H1 (cell line): ENCODE results near the gene ATP5PB. TPM values are rescaled to one million over a fixed set of nuclear protein-coding genes. Genes with fewer than 3 reads are reported as not detected.

Source experiments
- CTCF ChIA-PET: fragments of 300-600 bp; sonication (Branson Sonifier 250); formaldehyde crosslinking; loops from one replicate; lab custom pipeline; 2021; ENCODE audit not compliant: partially characterized antibody; lab: Charles Lee
- POLR2A ChIA-PET: fragments of 300-600 bp; sonication (Branson Sonifier 250); formaldehyde crosslinking; loops from one replicate; lab custom pipeline; 2021; ENCODE audit warnings: inconsistent platforms; ENCODE audit not compliant: partially characterized antibody; lab: Charles Lee
- DNase-seq, 2 experiments: peaks; one replicate each; pipeline versions ENCODE4 v3.0.0 to v3.0.0-alpha.2; 2010 to 2022; ENCODE audit warnings: low spot score in 2 of 2, low read depth in 1 of 2, mixed read lengths in 1 of 2
- FAIRE-seq: peaks from 2 replicates; lab custom pipeline; 2011; peaks lifted over from hg19 to GRCh38; lab: Jason Lieb, UNC
- H2AFZ ChIP-seq: 2 replicates; pipeline ENCODE4 v1.8.1; 2012; ENCODE audit warnings: low read length, inconsistent platforms
- H2AK5ac ChIP-seq: 2 replicates; pipeline ENCODE4 v1.6.1; 2013; ENCODE audit warnings: low read depth, low read length
- H2BK120ac ChIP-seq: replicated peaks from 2 replicates; pipeline ENCODE3; 2013; ENCODE audit warnings: low read depth, low read length, inconsistent platforms
- H2BK12ac ChIP-seq: 2 replicates; pipeline ENCODE4 v1.6.1; 2013; ENCODE audit warnings: low read depth, low read length
- H2BK15ac ChIP-seq: 2 replicates; pipeline ENCODE4 v1.6.1; 2013; ENCODE audit warnings: low read length
- H2BK20ac ChIP-seq: 2 replicates; pipeline ENCODE4 v1.6.1; 2013; ENCODE audit warnings: low read length
- H2BK5ac ChIP-seq: 2 replicates; pipeline ENCODE4 v1.6.1; 2013; ENCODE audit warnings: low read depth, low read length
- H3K14ac ChIP-seq: 2 replicates; pipeline ENCODE4 v1.6.1; 2013; ENCODE audit warnings: inconsistent platforms; ENCODE audit not compliant: insufficient read length
- H3K18ac ChIP-seq: 2 replicates; pipeline ENCODE4 v1.6.1; 2013; ENCODE audit warnings: low read length; ENCODE audit errors: extremely low read depth
- H3K23ac ChIP-seq: 2 replicates; pipeline ENCODE4 v1.6.1; 2013; ENCODE audit warnings: inconsistent platforms; ENCODE audit not compliant: insufficient read length
- H3K23me2 ChIP-seq: 2 replicates; pipeline ENCODE4 v1.6.1; 2013; ENCODE audit warnings: low read depth, low read length
- H3K27ac ChIP-seq: 2 replicates; pipeline ENCODE4 v1.6.1; 2011; ENCODE audit warnings: low read depth, low read length, inconsistent platforms
- H3K27me3 ChIP-seq, 4 experiments: replicated peaks in 1 of 4; 1 replicate in 1 of 4; 2 replicates in 3 of 4; pipeline versions ENCODE4 v1.6.1 to v1.8.1; 2011 to 2013; ENCODE audit warnings: low read length in 3 of 4, mild to moderate bottlenecking in 3 of 4, inconsistent platforms in 2 of 4, mixed read lengths in 2 of 4, moderate library complexity in 1 of 4; ENCODE audit not compliant: control insufficient read depth in 3 of 4, insufficient read depth in 3 of 4; ENCODE audit errors: extremely low read depth in 1 of 4
- H3K36me3 ChIP-seq, 4 experiments: 2 replicates each; pipeline versions ENCODE4 v1.6.1 to v1.8.1; 2011 to 2013; ENCODE audit warnings: mild to moderate bottlenecking in 4 of 4, low read length in 3 of 4, moderate library complexity in 2 of 4, control low read depth in 1 of 4, inconsistent platforms in 1 of 4; ENCODE audit not compliant: insufficient read depth in 4 of 4, control insufficient read depth in 2 of 4
- H3K4ac ChIP-seq: replicated peaks from 2 replicates; pipeline ENCODE3; 2013; ENCODE audit warnings: low read length, low read depth, mixed read lengths, inconsistent platforms; ENCODE audit not compliant: insufficient read length
- H3K4me1 ChIP-seq, 4 experiments: replicated peaks in 1 of 4; 1 replicate in 1 of 4; 2 replicates in 3 of 4; pipeline versions ENCODE4 v1.6.1 to v1.8.1; 2011 to 2013; ENCODE audit warnings: low read length in 3 of 4, inconsistent platforms in 2 of 4, mixed read lengths in 1 of 4; ENCODE audit not compliant: insufficient read depth in 4 of 4, control insufficient read depth in 3 of 4
- H3K4me2 ChIP-seq, 2 experiments: 2 replicates each; pipeline versions ENCODE4 v1.6.1 to v1.8.1; 2011 to 2013; ENCODE audit warnings: low read depth in 2 of 2, low read length in 2 of 2, control low read depth in 1 of 2, inconsistent platforms in 1 of 2, mild to moderate bottlenecking in 1 of 2; ENCODE audit not compliant: insufficient read depth in 1 of 2
- H3K4me3 ChIP-seq, 4 experiments: fragments of 200-600, 300-600 bp in 1 of 4; sonication (generic), shearing (Covaris generic), sonication (Bioruptor Twin) in 1 of 4; 2 replicates each; pipeline versions ENCODE4 v1.5.1 to v1.8.1; 2011 to 2016; ENCODE audit warnings: low read length in 4 of 4, low read depth in 3 of 4, control low read depth in 2 of 4, inconsistent platforms in 2 of 4, mild to moderate bottlenecking in 2 of 4, mixed read lengths in 1 of 4, moderate library complexity in 1 of 4; ENCODE audit not compliant: insufficient read depth in 2 of 4; ENCODE audit errors: extremely low read depth in 1 of 4
- H3K56ac ChIP-seq: replicated peaks from 2 replicates; pipeline ENCODE3; 2013; ENCODE audit warnings: low read depth, mild to moderate bottlenecking, mixed read lengths, low read length, inconsistent platforms; ENCODE audit not compliant: insufficient read length
- H3K79me1 ChIP-seq: 2 replicates; pipeline ENCODE4 v1.6.1; 2013; ENCODE audit warnings: low read depth, low read length, control low read depth
- H3K79me2 ChIP-seq, 2 experiments: 2 replicates each; pipeline versions ENCODE4 v1.6.1 to v1.8.1; 2012 to 2013; ENCODE audit warnings: low read length in 2 of 2, mild to moderate bottlenecking in 2 of 2, inconsistent platforms in 1 of 2; ENCODE audit not compliant: insufficient read depth in 2 of 2, control insufficient read depth in 1 of 2
- H3K9ac ChIP-seq, 4 experiments: replicated peaks in 1 of 4; 1 replicate in 1 of 4; 2 replicates in 3 of 4; pipeline versions ENCODE4 v1.6.1 to v1.8.1; 2011 to 2013; ENCODE audit warnings: low read depth in 3 of 4, low read length in 3 of 4, control low read depth in 2 of 4, mild to moderate bottlenecking in 2 of 4, moderate library complexity in 2 of 4, inconsistent platforms in 1 of 4; ENCODE audit errors: extremely low read depth in 1 of 4
- H3K9me3 ChIP-seq, 2 experiments: 2 replicates each; pipeline versions ENCODE4 v1.6.1 to v1.8.1; 2012 to 2013; ENCODE audit warnings: mild to moderate bottlenecking in 2 of 2, moderate library complexity in 2 of 2, control low read depth in 1 of 2, inconsistent platforms in 1 of 2, low read depth in 1 of 2, low read length in 1 of 2, mixed read lengths in 1 of 2; ENCODE audit not compliant: insufficient read depth in 2 of 2
- H4K20me1 ChIP-seq, 2 experiments: replicated peaks in 1 of 2; 2 replicates each; pipeline versions ENCODE3 to v1.8.1; 2011 to 2013; ENCODE audit warnings: inconsistent platforms in 2 of 2, low read length in 2 of 2, mild to moderate bottlenecking in 1 of 2; ENCODE audit not compliant: insufficient read depth in 2 of 2, control insufficient read depth in 1 of 2
- H4K5ac ChIP-seq: 2 replicates; pipeline ENCODE4 v1.6.1; 2013; ENCODE audit warnings: low read length, low read depth, mixed read lengths, inconsistent platforms; ENCODE audit not compliant: insufficient read length
- H4K8ac ChIP-seq: 2 replicates; pipeline ENCODE4 v1.8.0; 2013; ENCODE audit warnings: mild to moderate bottlenecking, moderate library complexity, low read length, inconsistent platforms; ENCODE audit not compliant: insufficient read depth; ENCODE audit errors: extremely low read depth
- H4K91ac ChIP-seq: replicated peaks from 2 replicates; pipeline ENCODE3; 2013; ENCODE audit warnings: low read length, mixed read lengths, inconsistent platforms; ENCODE audit not compliant: insufficient read length
- CREB1 ChIP-seq: IDR thresholded peaks from 2 replicates; pipeline ENCODE4 v1.6.1; 2012; ENCODE audit warnings: inconsistent platforms
- GTF2F1 ChIP-seq: IDR thresholded peaks from 2 replicates; pipeline ENCODE4 v1.6.1; 2012; ENCODE audit warnings: low read depth, low read length, improper control_type of control experiment, borderline replicate concordance
- PHF8 ChIP-seq: fragments of 200-600 bp; sonication (generic); conservative IDR thresholded peaks from 2 replicates; pipeline ENCODE4 v1.7.1; 2012; ENCODE audit warnings: low read depth, mild to moderate bottlenecking, inconsistent platforms, low read length, moderate library complexity
- SRF ChIP-seq: IDR thresholded peaks from 2 replicates; pipeline ENCODE4 v1.6.1; 2011; ENCODE audit warnings: mild to moderate bottlenecking, low read depth, low read length, moderate library complexity
- TAF1 ChIP-seq: IDR thresholded peaks from 2 replicates; pipeline ENCODE4 v1.6.1; 2011; ENCODE audit warnings: mild to moderate bottlenecking, low read depth, low read length
- YY1 ChIP-seq: IDR thresholded peaks from 2 replicates; pipeline ENCODE4 v1.6.1; 2011; ENCODE audit warnings: low read depth, mild to moderate bottlenecking, low read length
- ZNF274 ChIP-seq: IDR thresholded peaks from 2 replicates; pipeline ENCODE4 v1.7.0; 2012; ENCODE audit warnings: low read length, borderline replicate concordance; ENCODE audit errors: extremely low read depth
- WGBS, 2 experiments: shearing (Covaris generic) in 1 of 2; methylation state at CpG; one replicate each; pipeline versions ENCODE4 v1.1.6 to v1.1.7; 2013 to 2015; ENCODE audit warnings: low lambda C conversion rate in 2 of 2, mixed read lengths in 2 of 2, inconsistent platforms in 1 of 2, low coverage in 1 of 2, missing lambda C conversion rate in 1 of 2; ENCODE audit not compliant: insufficient replicate concordance in 2 of 2, insufficient coverage in 1 of 2, insufficient read length in 1 of 2; ENCODE audit errors: extremely low coverage in 1 of 2, missing lambda C conversion rate in 1 of 2; 5-methylcytosine and 5-hydroxymethylcytosine counted together
- polyA plus RNA-seq, 7 experiments: library from polyadenylated mRNA; depleted of rRNA in 3 of 7; stranded (reverse) in 5 of 7; unstranded in 2 of 7; fragments of >200 nt in 5 of 7; fragments of 200-250 nt in 2 of 7; gene quantifications; 1 replicate in 5 of 7; 2 replicates in 1 of 7; 4 replicates in 1 of 7; pipeline versions ENCODE4 v1.2.1 to v1.2.3, GENCODE V29; 2011 to 2013; ENCODE audit warnings: missing spikeins in 2 of 7, mixed read lengths in 2 of 7
- total RNA-seq: library from RNA; stranded (reverse); fragmentation: NEBNext Ultra II Directional; extraction: Animal tissue kit (Norgen Biotek cat#: 25700); gene quantifications from 2 replicates; pipeline ENCODE4 v1.2.1, GENCODE V29; 2021

Gene ATP5PB
- total and polyA plus RNA-seq, 2 of the 8 experiments (the other 6 are each of a cell fraction or from before 2014, with no cell fraction given) = 232 to 262 TPM

DNA sequence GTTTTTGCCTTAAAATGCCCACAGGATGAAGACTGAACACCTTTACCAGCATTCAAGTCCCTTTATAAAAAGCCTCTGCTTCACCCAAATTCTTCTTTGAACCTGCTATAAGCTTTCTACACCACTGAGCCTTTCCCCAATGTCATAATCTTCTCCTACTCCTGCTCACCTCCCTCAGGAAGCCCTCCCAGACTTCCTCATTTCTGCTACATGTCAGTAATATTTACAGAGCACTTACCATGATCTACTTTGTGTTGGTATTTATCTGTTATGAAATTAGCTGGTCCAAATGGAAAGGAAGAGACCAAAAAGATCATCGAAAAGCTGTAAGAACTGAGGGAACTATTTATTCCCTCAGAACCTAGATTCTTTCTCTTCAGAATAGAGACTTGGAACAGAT lies 30.2 kb upstream of the ATP5PB start:
- Histone ChIP-seq H3K4ac (no peak overlapping the region), H4K91ac (no peak overlapping the region), H4K5ac (no peak overlapping the region), H3K36me3 (no peaks in the 10 kb centered on the region), H2BK12ac (no peak overlapping the region), H3K23me2 (no peaks in the 10 kb centered on the region), H4K8ac (no peak overlapping the region), H3K9me3 (no peaks in the 10 kb centered on the region), H2BK15ac (no peak overlapping the region), H3K4me3 (no peak overlapping the region), H2BK5ac (no peak overlapping the region), H3K4me2 (no peak overlapping the region), H3K79me1 (no peaks in the 10 kb centered on the region), H3K56ac (no peak overlapping the region), H3K4me1 (no peaks in the 10 kb centered on the region), H3K23ac (no peak overlapping the region), H3K79me2 (no peaks in the 10 kb centered on the region), H2AK5ac (no peak overlapping the region), H2BK120ac (no peak overlapping the region), H3K18ac (no peak overlapping the region), H3K27me3 (no peaks in the 10 kb centered on the region; a peak in 1 of 7 replicates), H3K27ac (no peak overlapping the region), H2AFZ (no peak overlapping the region), H3K9ac (no peak overlapping the region), H4K20me1 (no peaks in the 10 kb centered on the region), H3K14ac (no peak overlapping the region), H2BK20ac (no peak overlapping the region)
- DNase-seq (no peak), FAIRE-seq (no peak)
- WGBS, 2 experiments = 94% methylated on average over 1 of the region's 1 CpG; no CpG with 5 or more reads in 1 of the 2 experiments
- POLR2A ChIA-PET = interaction anchor here (1.5 kb wide), 1 partner anchor 19 kb away, joined by 3 read pairs; no protein-coding TSS in a partner anchor
- CTCF ChIA-PET = interaction anchor here (1.1 kb wide), 1 partner anchor 19 kb away, joined by 4 read pairs; no protein-coding TSS in a partner anchor
- TF ChIP-seq SRF (no peak), ZNF274 (no peak), CREB1 (no peak), PHF8 (no peak), GTF2F1 (no peak), YY1 (no peak), TAF1 (no peak)
